Measurements from ENCODE around the gene STX7. TPM values are rescaled to one million over a fixed set of nuclear protein-coding genes. Genes with fewer than 3 reads are reported as not detected.
A peak's percentile ranks its signal among the peaks of the same experiment; 100 is the strongest.

Gene STX7
- polyA plus RNA-seq, 3 donors, result 49.7 to 85.1 (median 81.7) TPM

- intact Hi-C loops (cut with micrococcal nuclease), result no loop called here
- Histone ChIP-seq H3K4me3 (replicated peaks in 1 of 3; ENCODE audit: low read depth in 2 of 3, low read length in 3 of 3) (peak overlapping the region in 1 of 3 experiments; percentile 42), H4K20me1 (ENCODE audit: insufficient read depth, low read length) (no peaks in the 10 kb centered on the region), H3K4me1 (ENCODE audit: control insufficient read depth in 1 of 2, insufficient read depth in 2 of 2, low read length in 2 of 2) (peaks cover 7 to 12% of the 10 kb centered on the region in 2 donors), H3K36me3 (replicated peaks in 1 of 2; ENCODE audit: control insufficient read depth in 1 of 2, insufficient read depth in 2 of 2, low read length in 2 of 2) (no peaks in the 10 kb centered on the region), H3K79me2 (ENCODE audit: insufficient read depth, low read length) (no peaks in the 10 kb centered on the region), H2AFZ (ENCODE audit: insufficient read depth, low read depth, low read length, poor library complexity, severe bottlenecking) (no peak overlapping the region), H3K4me2 (replicated peaks; ENCODE audit: extremely low read depth, low read length, poor library complexity, severe bottlenecking) (peak overlapping the region; percentile 59), H3K27me3 (ENCODE audit: control insufficient read depth in 2 of 2, insufficient read depth in 2 of 2, low read length in 2 of 2) (peaks cover 63 to 86% of the 10 kb centered on the region in 2 donors), H3K27ac (ENCODE audit: low read depth in 1 of 2, low read length in 2 of 2) (no peak overlapping the region), H3K9ac (ENCODE audit: insufficient read depth, low read length, poor library complexity, severe bottlenecking) (no peak overlapping the region), H3K9me3 (replicated peaks in 1 of 2; ENCODE audit: control insufficient read depth in 1 of 2, insufficient read depth in 1 of 2, low read length in 2 of 2) (peaks cover 0 to 14% of the 10 kb centered on the region in 2 donors)
- Mint-ChIP-seq H3K9me3 (peaks cover 0 to 12% (median 5%) of the 10 kb centered on the region in 7 donors), H3K4me3 (peak overlapping the region; percentile 59 to 80), H3K36me3 (peaks cover 0 to 2% of the 10 kb centered on the region in 2 donors), H3K27me3 (ENCODE audit: low read depth in 3 of 3) (peaks cover 56 to 77% (median 61%) of the 10 kb centered on the region in 3 donors), H3K27ac (no peak overlapping the region), H3K4me1 (peaks cover 9% of the 10 kb centered on the region)
- no peak for TF ChIP-seq CTCF (IDR thresholded peaks at IDR 0.05)
- WGBS (ENCODE audit: insufficient coverage), result 11% methylated on average over 20 of the region's 35 CpGs
- no peak for DNase-seq
Measured at GRCh38 chr6:132401618-132402285, 111.2 kb downstream of the STX7 start.

DNA sequence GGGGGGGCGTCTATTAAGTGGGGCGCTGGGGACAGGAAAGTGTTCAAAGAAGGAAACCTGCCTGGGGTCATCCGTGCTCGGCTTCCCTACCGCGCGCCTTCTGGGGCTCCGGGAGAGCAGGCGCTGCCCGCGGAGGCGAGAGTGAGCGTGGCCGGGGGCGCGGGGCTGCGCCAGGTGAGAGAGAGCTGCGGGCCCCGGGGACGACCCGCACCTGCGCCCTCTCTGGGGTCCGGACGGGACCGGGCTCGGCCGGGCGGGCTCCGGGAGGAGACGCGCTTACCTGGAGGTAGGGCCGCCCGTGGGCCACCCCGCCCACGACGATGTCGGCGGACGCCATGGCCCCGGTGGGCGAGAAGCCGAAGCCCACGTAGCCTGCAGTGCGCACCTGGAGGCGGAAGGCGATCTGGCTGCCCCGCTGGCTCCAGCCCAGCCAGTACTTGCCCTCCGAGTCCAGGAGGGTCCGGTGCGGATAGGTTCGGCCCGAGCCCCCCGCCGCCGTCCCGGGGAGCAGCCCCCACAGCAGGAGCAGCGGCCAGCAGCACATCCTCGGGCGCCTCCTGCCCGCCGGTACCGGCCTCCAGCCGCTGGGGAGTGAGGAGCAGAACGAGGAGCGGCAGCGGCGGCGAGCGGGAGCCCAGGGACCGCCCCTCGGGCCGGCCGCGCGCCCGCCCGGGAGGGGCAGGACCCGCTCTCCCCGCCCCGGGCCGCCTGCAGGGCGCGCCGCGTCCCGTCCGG is 111.9 kb downstream of the STX7 start, which contains the start of gene MOXD1:
MOXD1 (minus strand) TSS at position 593 of the 735 bp plus-strand sequence; CDS start at position 544, 49 bp downstream.
- peak within 1 kb of the TSS; percentile 59 to 81 for H3K4me3 Mint-ChIP-seq
- H3K27me3 ChIP-seq (ENCODE audit: control insufficient read depth in 2 of 2, insufficient read depth in 2 of 2, low read length in 2 of 2), result peaks cover 61 to 86% of the 10 kb centered on the region in 2 donors
- H3K79me2 ChIP-seq (ENCODE audit: insufficient read depth, low read length), result no peaks in the 10 kb centered on the region
- no peak within 1 kb of the TSS for H3K9ac ChIP-seq (ENCODE audit: insufficient read depth, low read length, poor library complexity, severe bottlenecking)
- no peak within 1 kb of the TSS for H2AFZ ChIP-seq (ENCODE audit: insufficient read depth, low read depth, low read length, poor library complexity, severe bottlenecking)
- peaks cover 0 to 14% of the 10 kb centered on the region in 2 donors for H3K9me3 ChIP-seq (replicated peaks in 1 of 2; ENCODE audit: control insufficient read depth in 1 of 2, insufficient read depth in 1 of 2, low read length in 2 of 2)
- DNase-seq, result no peak
- peaks cover 54 to 78% (median 66%) of the 10 kb centered on the region in 3 donors for H3K27me3 Mint-ChIP-seq (ENCODE audit: low read depth in 3 of 3)
- peak within 1 kb of the TSS; percentile 59 for H3K4me2 ChIP-seq (replicated peaks; ENCODE audit: extremely low read depth, low read length, poor library complexity, severe bottlenecking)
- H3K9me3 Mint-ChIP-seq, result peaks cover 0 to 14% (median 6%) of the 10 kb centered on the region in 7 donors
- TF ChIP-seq CTCF (IDR thresholded peaks at IDR 0.05), result no peak
- peak within 1 kb of the TSS in 1 of 3 experiments; percentile 42 for H3K4me3 ChIP-seq (replicated peaks in 1 of 3; ENCODE audit: low read depth in 2 of 3, low read length in 3 of 3)
- no peaks in the 10 kb centered on the region for H4K20me1 ChIP-seq (ENCODE audit: insufficient read depth, low read length)
- no peak within 1 kb of the TSS for H3K27ac ChIP-seq (ENCODE audit: low read depth in 1 of 2, low read length in 2 of 2)
- H3K27ac Mint-ChIP-seq, result no peak within 1 kb of the TSS
- H3K36me3 ChIP-seq (replicated peaks in 1 of 2; ENCODE audit: control insufficient read depth in 1 of 2, insufficient read depth in 2 of 2, low read length in 2 of 2), result no peaks in the 10 kb centered on the region
- peaks cover 7 to 12% of the 10 kb centered on the region in 2 donors for H3K4me1 ChIP-seq (ENCODE audit: control insufficient read depth in 1 of 2, insufficient read depth in 2 of 2, low read length in 2 of 2)
- intact Hi-C loops (cut with micrococcal nuclease), result no loop called here
- 1% methylated on average over 87 of the region's 87 CpGs for WGBS (ENCODE audit: insufficient coverage)
- peaks cover 9% of the 10 kb centered on the region for H3K4me1 Mint-ChIP-seq
- H3K36me3 Mint-ChIP-seq, result peaks cover 0 to 2% of the 10 kb centered on the region in 2 donors

Data from CD14-positive monocyte (primary cell).